Mucosa of gallbladder (tissue), 1 donor: ENCODE data around the gene ST6GALNAC3. TPM values are rescaled to one million over a fixed set of nuclear protein-coding genes. Genes with fewer than 3 reads are reported as not detected.

Experiments
- DNase-seq: peaks from one replicate; pipeline ENCODE4 v3.0.0-alpha.2; 2020; ENCODE audit warnings: low spot score
- total RNA-seq: library from RNA; stranded (reverse); gene quantifications from one replicate; pipeline ENCODE4 v1.2.1, GENCODE V29; 2021
- donor health status: DM: no; HTN: no; CAD: no.

ST6GALNAC3 gene
- total RNA-seq, 1 donor from 2014 or later, result 5.9 TPM

GRCh38 chr1:76583235-76583868, 508.8 kb downstream of the ST6GALNAC3 start:
- DNase-seq, result no peak

DNA sequence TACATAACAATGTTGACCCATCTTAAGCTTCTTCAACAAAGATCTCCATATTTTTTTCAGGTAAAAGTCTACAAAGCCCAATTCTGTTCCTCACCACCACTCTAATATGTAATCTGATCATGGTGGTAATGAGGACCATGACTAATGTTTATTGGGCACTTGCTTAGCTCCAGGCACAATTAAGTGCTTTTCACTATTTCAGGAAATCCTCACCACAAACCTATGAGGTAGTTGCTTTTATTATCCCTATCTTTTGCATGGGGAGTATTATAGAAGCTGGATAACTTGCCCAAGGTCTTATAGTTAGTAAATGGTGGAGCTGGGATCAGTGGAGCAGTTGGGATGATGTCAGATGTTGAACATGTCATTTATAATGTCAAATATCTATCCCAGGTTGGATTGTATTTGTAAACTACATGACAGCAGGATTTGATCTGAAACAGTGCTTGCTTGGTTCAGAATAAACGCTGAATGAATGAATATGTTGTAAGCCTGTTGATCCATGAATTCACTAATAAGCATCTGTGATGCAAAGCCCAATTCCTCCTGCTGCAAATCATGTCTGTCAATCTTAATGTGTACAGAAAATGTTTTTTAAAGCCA, 509.4 kb downstream of the ST6GALNAC3 start:
- no peak for DNase-seq

GRCh38 chr1:76585980-76586674, 511.6 kb downstream of the ST6GALNAC3 start:
- no peak for DNase-seq

DNA sequence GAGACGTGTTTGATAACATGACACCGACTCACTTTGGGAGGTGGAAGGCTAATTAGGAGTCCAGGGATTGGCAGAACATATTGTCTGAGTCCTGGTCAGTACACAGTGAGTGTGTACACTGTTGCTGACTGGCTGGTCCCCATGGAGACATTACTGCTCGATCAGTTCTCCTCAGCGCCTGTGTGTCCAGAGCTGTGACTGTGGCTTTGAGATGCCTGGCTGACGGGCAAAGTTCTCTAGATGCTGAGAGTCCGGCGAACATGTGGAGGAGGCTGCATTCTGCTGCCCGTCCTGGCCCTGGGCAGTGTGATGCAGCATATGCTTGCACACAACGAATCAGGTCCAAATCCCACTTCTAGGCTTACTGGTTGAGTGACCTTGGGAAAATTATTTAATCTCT, 512.7 kb downstream of the ST6GALNAC3 start:
- no peak for DNase-seq

DNA sequence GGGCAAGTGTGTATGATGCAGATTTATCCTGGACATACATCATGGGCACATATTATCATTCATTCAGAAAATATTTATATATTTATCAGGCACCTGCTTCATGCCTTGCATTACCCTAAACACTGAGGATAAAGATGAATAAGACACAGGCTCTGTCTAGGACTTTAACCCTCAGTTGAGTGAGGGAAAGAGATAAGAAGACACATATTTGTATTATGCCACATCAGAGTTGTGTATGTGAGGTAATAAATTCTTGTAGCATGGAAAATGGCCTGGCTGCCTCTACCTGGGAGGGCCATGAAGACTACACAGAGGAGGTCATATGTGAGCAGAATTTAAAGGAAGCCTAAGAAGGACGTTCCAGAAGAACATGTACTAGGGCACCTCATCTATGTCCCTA, 516.9 kb downstream of the ST6GALNAC3 start:
- no peak for DNase-seq

GRCh38 chr1:76591963-76592362, 517.4 kb downstream of the ST6GALNAC3 start:
- no peak for DNase-seq

- DNase-seq, result no peak
These were observed 518.6 kb downstream of the ST6GALNAC3 start for GRCh38 chr1:76593141-76593540.

GRCh38 chr1:76593618-76594017, 519.1 kb downstream of the ST6GALNAC3 start:
- no peak for DNase-seq

DNA sequence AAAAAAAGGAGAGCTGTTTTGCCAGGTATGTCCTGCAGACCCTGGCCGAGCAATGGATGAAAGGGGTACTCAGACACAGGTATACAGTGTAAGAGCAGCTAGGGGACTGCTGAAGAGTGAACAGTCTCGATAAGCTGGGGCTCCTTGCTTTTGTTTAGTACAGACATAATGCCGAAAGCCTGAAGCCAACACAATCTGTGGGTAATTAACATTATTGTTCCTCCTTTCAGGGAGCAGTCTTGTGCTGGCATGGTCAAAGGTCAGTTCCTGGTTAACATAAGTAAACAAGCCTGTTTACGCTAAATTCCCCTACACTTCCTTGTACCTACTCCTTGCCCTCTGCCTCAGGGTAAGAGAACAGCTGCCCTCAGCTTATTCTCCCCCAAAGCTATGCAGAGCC, 520.5 kb downstream of the ST6GALNAC3 start:
- DNase-seq, result peak; percentile 41

DNA sequence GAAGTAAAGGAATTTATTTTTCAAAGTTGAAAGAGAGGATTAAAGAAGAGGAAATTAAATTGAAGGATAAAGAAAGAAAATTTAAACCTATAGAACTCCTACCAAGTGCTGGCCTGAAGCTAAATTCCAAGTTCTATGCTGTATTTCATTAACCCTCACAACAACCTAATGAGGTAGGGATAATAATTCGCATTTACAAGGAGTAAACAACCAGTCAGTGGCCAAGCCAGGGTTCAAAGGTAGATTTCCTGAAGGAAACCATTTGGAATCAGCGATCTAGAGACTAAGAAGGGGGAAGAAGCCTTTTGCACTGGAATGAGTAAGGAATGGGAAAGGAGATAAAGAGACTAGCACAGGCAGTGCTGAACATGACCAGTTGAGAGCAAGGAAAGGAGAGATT, 526.9 kb downstream of the ST6GALNAC3 start:
- DNase-seq, result no peak

- no peak for DNase-seq
These were observed 533.2 kb downstream of the ST6GALNAC3 start for GRCh38 chr1:76607717-76608116.

DNA sequence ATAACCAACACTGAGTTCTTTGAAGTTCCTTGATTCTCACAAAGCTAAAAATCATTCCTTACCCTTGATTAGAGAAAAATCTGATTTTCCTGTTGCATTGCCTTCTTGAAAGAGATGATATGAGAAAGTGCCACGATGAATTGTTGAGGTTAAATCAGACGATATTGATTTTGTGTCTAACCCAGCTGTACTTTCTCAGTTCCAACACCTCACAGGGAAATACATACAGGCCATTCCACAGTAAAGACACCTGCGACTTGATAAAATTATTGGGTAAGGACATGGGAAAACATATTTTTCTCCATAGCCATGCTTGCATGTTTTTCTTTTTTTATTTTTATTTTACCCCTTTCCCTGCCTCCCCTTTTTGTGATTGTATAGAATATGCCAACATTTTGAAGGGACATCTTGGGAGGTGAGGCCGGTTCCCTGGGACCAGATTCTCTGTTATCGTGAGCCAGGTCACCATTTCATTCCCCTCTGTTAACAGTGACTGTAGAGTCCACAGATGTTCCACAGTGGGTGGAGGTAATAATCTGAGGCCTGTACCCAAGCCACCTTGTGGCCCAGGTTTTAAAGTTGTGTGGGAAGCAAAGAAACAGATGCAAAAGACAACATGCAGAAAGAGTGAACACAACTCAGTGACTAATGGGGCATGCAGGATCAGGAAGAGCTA, 537.4 kb downstream of the ST6GALNAC3 start:
- DNase-seq, result no peak

DNA sequence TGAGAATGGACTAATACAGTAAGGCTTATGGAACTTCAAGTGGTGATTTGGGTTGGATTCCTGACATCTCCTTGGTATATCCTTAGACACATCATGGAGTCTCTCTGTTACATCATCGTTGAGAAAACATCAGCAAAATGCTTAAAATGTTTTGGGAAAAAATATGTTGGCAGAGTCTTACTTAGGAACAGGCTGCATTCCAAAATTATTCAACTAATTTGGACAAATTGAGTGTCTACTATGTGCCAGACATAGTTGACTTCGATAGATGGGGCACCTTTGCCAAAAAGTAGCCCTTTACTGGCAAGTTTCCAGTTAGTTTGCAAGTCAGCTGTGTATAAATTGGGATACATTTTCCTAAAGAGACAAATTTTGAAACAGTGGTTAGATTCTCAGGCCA, 539.3 kb downstream of the ST6GALNAC3 start:
- no peak for DNase-seq

- DNase-seq, result no peak
These were observed 540.9 kb downstream of the ST6GALNAC3 start for GRCh38 chr1:76615253-76616035.

DNA sequence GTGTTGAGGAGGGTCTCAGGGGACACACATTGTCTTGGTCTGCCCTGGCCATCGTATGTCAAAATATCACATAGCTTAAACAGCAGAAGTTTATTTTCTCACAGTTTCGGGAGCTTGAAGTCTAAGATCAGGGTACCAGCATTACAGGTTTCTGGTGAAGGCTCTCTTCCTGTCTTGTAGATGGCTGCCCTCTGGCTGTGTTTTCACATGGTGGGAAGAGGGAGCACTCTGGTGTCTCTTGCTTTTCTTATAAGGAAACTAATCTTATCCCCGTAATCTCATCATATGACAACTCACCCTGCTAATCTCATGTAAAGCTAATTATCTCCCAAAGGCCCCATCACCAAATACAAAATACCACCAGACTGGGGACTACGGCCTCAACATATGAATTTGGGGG, 545.8 kb downstream of the ST6GALNAC3 start:
- DNase-seq, result no peak

- no peak for DNase-seq
These were observed 548.4 kb downstream of the ST6GALNAC3 start for GRCh38 chr1:76622774-76623528.

DNA sequence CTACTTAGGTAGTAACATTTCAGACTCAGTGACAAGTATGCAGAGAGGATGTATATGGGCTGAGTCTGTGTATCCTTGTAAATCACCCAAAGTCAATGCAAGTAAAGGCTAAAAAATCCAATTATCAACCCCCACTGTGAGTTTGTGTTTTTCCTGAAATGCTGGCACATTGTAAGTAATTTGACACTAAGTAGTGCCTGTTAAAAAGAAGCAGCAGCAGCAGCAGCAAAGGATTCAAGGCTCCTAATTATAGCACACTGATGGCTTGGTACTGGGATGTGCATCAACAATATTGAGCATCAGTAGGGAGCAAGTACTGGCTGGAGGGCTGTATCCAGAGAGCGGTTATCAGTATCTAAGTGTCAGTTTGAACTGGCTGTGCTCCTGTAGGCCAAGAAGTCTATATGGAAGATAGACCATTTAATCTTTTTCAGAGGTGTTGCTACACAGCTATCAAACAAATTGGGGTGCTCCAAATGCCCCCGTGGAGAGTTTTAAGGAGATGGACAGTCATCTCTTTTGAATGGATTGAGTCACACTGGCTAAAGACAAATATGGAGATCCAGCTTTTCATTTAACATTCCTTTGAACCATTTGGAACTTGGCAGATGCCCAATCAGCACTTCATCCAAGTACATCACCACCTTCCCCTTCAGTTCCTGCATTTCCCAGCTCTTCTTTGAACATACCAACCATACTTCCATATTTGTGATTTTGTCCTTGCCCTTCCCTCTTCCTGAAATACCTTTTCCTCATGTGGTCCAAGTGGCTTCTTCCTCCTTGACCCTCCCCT, 551.5 kb downstream of the ST6GALNAC3 start:
- no peak for DNase-seq

GRCh38 chr1:76627498-76627897, 553.0 kb downstream of the ST6GALNAC3 start:
- no peak for DNase-seq

DNA sequence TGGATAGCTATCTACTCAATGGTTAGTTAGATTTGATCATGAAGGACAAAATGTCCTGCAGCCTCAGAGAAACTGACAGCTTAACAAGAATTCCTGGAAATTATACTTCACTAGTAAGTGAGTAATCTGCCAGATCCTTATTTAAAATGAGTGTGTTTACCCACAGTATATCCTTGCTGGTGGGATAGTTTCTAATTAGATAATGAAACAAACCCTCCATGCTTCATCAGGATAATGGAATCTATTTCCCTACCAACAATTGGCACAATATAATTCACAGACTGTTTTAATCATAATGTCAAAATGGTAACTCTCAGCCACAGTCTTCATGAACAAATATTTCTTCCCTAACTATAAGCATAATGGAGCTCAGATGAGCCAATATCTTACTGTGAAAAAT, 553.4 kb downstream of the ST6GALNAC3 start:
- DNase-seq, result no peak

DNA sequence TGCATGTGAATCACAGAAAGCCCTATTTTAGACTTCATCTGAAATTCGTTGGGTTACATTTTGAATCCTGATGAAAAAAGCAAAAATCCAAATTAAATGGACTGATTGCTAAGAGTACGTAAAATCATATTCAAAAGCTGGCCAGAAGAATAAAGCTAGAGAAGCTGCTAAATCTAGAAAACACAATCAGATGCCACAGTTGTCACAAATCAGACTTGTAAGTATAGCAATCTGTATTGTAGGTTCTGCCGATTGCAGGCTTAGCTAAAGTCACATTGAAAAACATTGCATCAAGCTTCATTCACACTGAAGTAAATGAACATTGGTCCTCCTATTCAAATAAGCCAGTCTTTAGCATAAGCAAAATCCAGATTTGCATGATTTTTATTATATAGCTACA, 557.6 kb downstream of the ST6GALNAC3 start:
- DNase-seq, result no peak
